Prostate gland (tissue), 2 donors: ENCODE measurements around the gene TAP1. TPM values are rescaled to one million over a fixed set of nuclear protein-coding genes. Genes with fewer than 3 reads are reported as not detected.
A peak's percentile ranks its signal among the peaks of the same experiment; 100 is the strongest.

ENCODE experiments used
- DNase-seq: peaks from one replicate; pipeline ENCODE4 v3.0.0-alpha.2; 2019; ENCODE audit warnings: low spot score
- H3K27ac ChIP-seq, 2 donors: fragments of 200-600 bp; sonication (generic); 2 replicates each; pipeline ENCODE4 v1.5.1; 2017 to 2019
- H3K27me3 ChIP-seq: fragments of 200-600 bp; sonication (generic); replicated peaks from 2 replicates; pipeline ENCODE4 v1.5.1; 2019; ENCODE audit not compliant: insufficient read depth
- H3K36me3 ChIP-seq, 2 donors: fragments of 200-600 bp; sonication (generic); 1 replicate in 1 of 2; 2 replicates in 1 of 2; pipeline versions ENCODE4 v1.5.1 to v1.8.1; 2017 to 2019
- H3K4me1 ChIP-seq: fragments of 200-600 bp; sonication (generic); replicated peaks from 2 replicates; pipeline ENCODE4 v1.5.1; 2019
- H3K4me3 ChIP-seq, 2 donors: fragments of 200-600 bp; sonication (generic); 2 replicates each; pipeline ENCODE4 v1.5.1; 2017 to 2019
- H3K9me3 ChIP-seq: fragments of 200-600 bp; sonication (generic); 2 replicates; pipeline ENCODE4 v1.5.1; 2017
- CTCF ChIP-seq, 4 experiments: fragments of 200-600 bp in 2 of 4; fragments of 450-650 bp in 2 of 4; sonication (generic) in 2 of 4; IDR thresholded peaks; 1 replicate in 3 of 4; 2 replicates in 1 of 4; pipeline ENCODE4 v1.5.1; 2016 to 2019; ENCODE audit warnings: antibody characterized with exemption in 4 of 4, mild to moderate bottlenecking in 2 of 4, moderate library complexity in 2 of 4
- POLR2A ChIP-seq: fragments of 450-650 bp; IDR thresholded peaks from one replicate; pipeline ENCODE4 v1.6.1; 2016; ENCODE audit warnings: antibody characterized with exemption, mild to moderate bottlenecking
- POLR2AphosphoS5 ChIP-seq: sonication (generic); formaldehyde crosslinking; IDR thresholded peaks from one replicate; pipeline ENCODE4 v1.6.1; 2017; ENCODE audit warnings: antibody characterized with exemption
- WGBS: methylation state at CpG from one replicate; pipeline ENCODE4 v1.1.5; 2018; 5-methylcytosine and 5-hydroxymethylcytosine counted together
- intact Hi-C: fragments of 100-400 bp; cut with DNase I; formaldehyde crosslinking; loops from one replicate; pipeline ENCODE4 v1.14.2; 2022
- small RNA-seq, 2 donors: library from RNA; depleted of rRNA; stranded (forward); fragments of <200 nt; gene quantifications; one replicate each; pipeline ENCODE3, GENCODE V24; 2016
- total RNA-seq, 2 donors: library from RNA; depleted of rRNA; stranded (reverse); fragments of >200 nt; gene quantifications; one replicate each; pipeline ENCODE4 v1.1.0, GENCODE V29; 2016

TAP1 gene
- total RNA-seq, 2 donors from 2014 or later: 30.6 to 47.4 TPM

DNA sequence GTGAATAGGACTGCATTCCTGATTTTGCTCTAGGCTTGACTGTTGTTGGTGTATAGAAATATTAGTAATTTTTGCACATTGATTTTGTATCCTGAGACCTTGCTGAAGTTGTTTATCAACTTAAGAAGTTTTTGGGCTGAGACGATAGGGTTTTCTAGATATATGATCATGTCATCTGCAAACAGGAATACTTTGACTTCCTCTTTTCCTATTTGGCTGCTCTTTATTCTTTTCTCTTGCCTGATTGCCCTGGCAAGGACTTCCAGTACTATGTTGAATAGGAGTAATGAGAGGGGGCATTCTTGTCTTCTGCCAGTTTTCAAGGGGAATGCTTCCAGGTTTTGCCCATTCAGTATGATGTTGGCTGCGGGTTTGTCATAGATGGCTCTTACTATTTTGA, 50.1 kb downstream of the TAP1 start:
- Histone ChIP-seq H3K36me3 (no peaks in the 10 kb centered on the region), H3K27ac (no peak overlapping the region), H3K27me3 (no peaks in the 10 kb centered on the region), H3K4me3 (no peak overlapping the region), H3K9me3 (no peaks in the 10 kb centered on the region), H3K4me1 (no peaks in the 10 kb centered on the region)
- intact Hi-C loops: no loop called here
- no peak for DNase-seq
- TF ChIP-seq POLR2AphosphoS5 (no peak), POLR2A (no peak), CTCF (IDR thresholded peaks at IDR 0.05) (no peak)
- 56% methylated on average over 2 of the region's 2 CpGs for whole genome bisulfite sequencing

- DNase-seq: no peak
- no peak overlapping the region for H3K4me3 ChIP-seq
- no peaks in the 10 kb centered on the region for H3K9me3 ChIP-seq
- no peaks in the 10 kb centered on the region for H3K27me3 ChIP-seq
- H3K36me3 ChIP-seq: no peaks in the 10 kb centered on the region
- H3K27ac ChIP-seq: no peak overlapping the region
- no peaks in the 10 kb centered on the region for H3K4me1 ChIP-seq
- intact Hi-C loops: loop anchor here (5.0 to 10.0 kb wide), 3 partner anchors 105 to 555 kb away; no protein-coding TSS in a partner anchor
- TF ChIP-seq POLR2A (no peak), CTCF (IDR thresholded peaks at IDR 0.05) (no peak), POLR2AphosphoS5 (no peak)
- 80% methylated on average over 3 of the region's 3 CpGs for WGBS
Observed at GRCh38 chr6:32799740-32800139, 53.8 kb downstream of the TAP1 start.

DNA sequence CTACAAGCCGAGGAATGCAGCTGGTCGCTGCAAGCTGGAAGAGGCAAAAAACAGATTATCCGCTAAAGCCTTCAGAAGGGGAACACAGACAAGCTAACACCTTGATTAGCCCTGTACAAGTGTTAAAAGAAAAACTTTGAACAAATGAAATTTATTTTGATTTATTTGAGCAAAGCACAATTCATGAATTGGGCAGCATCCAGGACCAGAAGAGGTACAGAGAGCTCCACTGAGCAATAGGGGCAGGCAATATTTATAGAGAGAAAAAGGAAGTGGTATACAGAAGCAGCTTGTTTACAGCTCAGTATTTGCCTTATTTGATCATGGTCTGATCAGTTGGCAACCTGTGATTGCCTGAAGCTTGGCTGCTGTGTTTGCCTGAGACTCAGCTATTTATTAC, 54.3 kb downstream of the TAP1 start:
- intact Hi-C loops: loop anchor here (5.0 to 10.0 kb wide), 3 partner anchors 104 to 554 kb away; no protein-coding TSS in a partner anchor
- WGBS: 95% methylated on average over 3 of the region's 3 CpGs

DNA sequence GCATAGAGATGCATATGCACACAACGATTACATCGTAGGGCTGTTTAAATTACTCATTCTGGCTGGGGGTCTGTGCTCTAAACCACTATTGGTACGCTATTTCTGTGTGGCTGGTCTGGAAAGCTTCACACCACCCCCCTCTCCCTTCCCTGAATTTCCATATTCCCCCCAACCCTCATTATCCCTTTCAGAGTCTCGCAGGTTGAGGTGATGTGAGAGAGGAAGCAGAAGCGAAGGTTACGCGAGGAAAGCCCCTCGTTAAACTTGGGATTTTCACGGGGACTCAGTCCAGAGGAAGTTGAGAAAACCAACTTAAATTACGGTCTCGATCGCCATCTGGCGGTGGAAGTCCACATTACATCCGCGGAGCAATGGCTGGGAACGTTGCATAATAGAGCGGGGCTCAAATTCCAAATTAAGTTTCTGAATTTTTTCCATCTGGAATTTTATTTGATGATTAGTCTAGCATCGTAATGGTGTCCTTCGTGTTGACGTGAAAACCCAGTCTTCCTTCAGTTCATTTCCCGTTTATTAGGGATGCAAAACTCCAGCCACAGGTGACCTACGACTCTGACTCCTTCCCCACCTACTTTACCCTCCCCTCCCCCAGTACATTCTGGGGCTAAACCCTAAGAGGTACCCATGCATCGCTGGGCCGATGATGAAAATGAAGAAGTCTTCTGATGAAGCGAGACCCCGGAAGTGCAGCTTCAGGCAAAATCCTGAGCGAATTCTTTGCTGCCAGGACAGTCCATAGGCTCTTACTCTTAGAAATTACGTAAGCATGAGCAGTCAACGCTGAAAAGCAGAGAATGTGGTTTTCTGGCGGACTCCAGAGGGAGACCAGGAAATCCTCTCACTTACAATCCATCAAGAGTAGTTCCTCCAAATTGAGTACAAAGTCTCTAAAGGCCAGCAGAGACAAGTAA, 56.4 kb downstream of the TAP1 start:
- 12% methylated on average over 30 of the region's 30 CpGs for WGBS
- Histone ChIP-seq H3K27me3 (no peaks in the 10 kb centered on the region), H3K4me3 (no peak overlapping the region), H3K36me3 (no peaks in the 10 kb centered on the region), H3K27ac (no peak overlapping the region), H3K9me3 (no peaks in the 10 kb centered on the region), H3K4me1 (no peaks in the 10 kb centered on the region)
- intact Hi-C loops: loop anchor here (5.0 to 10.0 kb wide), 3 partner anchors 102 to 552 kb away; no protein-coding TSS in a partner anchor
- DNase-seq: peak; percentile 58
- TF ChIP-seq CTCF (IDR thresholded peaks at IDR 0.05) (peak; percentile 85 to 94 (median 88)), POLR2A (no peak), POLR2AphosphoS5 (peak; percentile 55)

More for the DNA sequence above, 54.3 kb downstream of the TAP1 start:
- Histone ChIP-seq H3K4me3 (no peak overlapping the region), H3K27me3 (no peaks in the 10 kb centered on the region), H3K4me1 (no peaks in the 10 kb centered on the region), H3K27ac (no peak overlapping the region), H3K36me3 (no peaks in the 10 kb centered on the region), H3K9me3 (no peaks in the 10 kb centered on the region)
- TF ChIP-seq POLR2A (no peak), POLR2AphosphoS5 (no peak), CTCF (IDR thresholded peaks at IDR 0.05) (no peak)
- no peak for DNase-seq

Small RNA genes within 50 kb of the gene (small RNA-seq; reads per million reads assigned to genes)
- 0 reads per million in 2 donors for gene HLA-Z

Other genes starting within 250 kb of the TAP1 start
- gene HLA-DQA1, start 216.3 kb downstream of the TAP1 start, total RNA-seq: 1 to 10 TPM; 2.4 to 3.7 TPM
- gene HLA-DQB1, start 187.0 kb downstream of the TAP1 start, total RNA-seq: 1 to 10 TPM; 1.0 to 3.0 TPM
- 1 to 10 TPM in 1 of 2 donors, under 1 TPM in 1; 0.45 to 1.6 TPM for gene HLA-DQA2, start 112.3 kb downstream of the TAP1 start, total RNA-seq
- 1 to 10 TPM in 1 of 2 donors, not detected in 1; 1.5 TPM for gene HLA-DQB2, start 90.2 kb downstream of the TAP1 start, total RNA-seq
- under 1 TPM in 1 of 2 donors, not detected in 1; 0.41 TPM for gene HLA-DOB, start 36.7 kb downstream of the TAP1 start, total RNA-seq
- gene TAP2, start 15.0 kb downstream of the TAP1 start, total RNA-seq: 10 to 100 TPM in 1 of 2 donors, 1 to 10 TPM in 1; 7.1 to 15.8 TPM
- 10 to 100 TPM; 30.7 to 47.3 TPM for gene PSMB8, start 9.7 kb downstream of the TAP1 start, total RNA-seq
- 10 to 100 TPM; 22.4 to 27.7 TPM for gene PSMB9, start 488 bp upstream of the TAP1 start, total RNA-seq
- gene HLA-DMB, start 87.3 kb upstream of the TAP1 start, total RNA-seq: 10 to 100 TPM in 1 of 2 donors, 1 to 10 TPM in 1; 7.3 to 15.2 TPM
- gene HLA-DMA, start 99.4 kb upstream of the TAP1 start, total RNA-seq: 10 to 100 TPM in 1 of 2 donors, 1 to 10 TPM in 1; 9.6 to 26.1 TPM
- gene BRD2, start 114.9 kb upstream of the TAP1 start, total RNA-seq: 100 to 1,000 TPM; 153 to 252 TPM
- 10 to 100 TPM in 1 of 2 donors, 1 to 10 TPM in 1; 7.2 to 14.6 TPM for gene HLA-DOA, start 155.9 kb upstream of the TAP1 start, total RNA-seq
- 10 to 100 TPM; 69.5 to 73.7 TPM for gene HLA-DPA1, start 219.9 kb upstream of the TAP1 start, total RNA-seq
- 10 to 100 TPM; 51.6 to 57.5 TPM for gene HLA-DPB1, start 222.3 kb upstream of the TAP1 start, total RNA-seq